ENCODE results near the gene PIK3CG.

The PIK3CG gene

GRCh38 chr7:106890952-106891351, 25.9 kb downstream of the PIK3CG start:
- no peak overlapping the region for H2AFZ ChIP-seq (ENCODE audit: low read length)
- no peaks in the 10 kb centered on the region for H3K9me2 ChIP-seq (ENCODE audit: low read depth, low read length)
- TF ChIP-seq CTCF (IDR thresholded peaks at IDR 0.05; ENCODE audit: low read length), result no peak
- no peak for TF ChIP-seq EZH2 (IDR thresholded peaks at IDR 0.05; ENCODE audit: borderline replicate concordance, low read length)
- peaks cover 82% of the 10 kb centered on the region for H3K36me3 ChIP-seq (ENCODE audit: insufficient read depth, low read length)
- H3K9me3 ChIP-seq (ENCODE audit: low read length), result no peaks in the 10 kb centered on the region
- H3K27me3 ChIP-seq (ENCODE audit: insufficient read depth, low read length), result no peaks in the 10 kb centered on the region
- peaks cover 14% of the 10 kb centered on the region for H3K4me1 ChIP-seq (ENCODE audit: insufficient read depth, low read length, severe bottlenecking)
- no peak overlapping the region for H3K4me2 ChIP-seq (ENCODE audit: low read length)
- no peaks in the 10 kb centered on the region for H4K20me1 ChIP-seq (ENCODE audit: insufficient read depth, low read length)
- no peaks in the 10 kb centered on the region for H3F3A ChIP-seq (ENCODE audit: insufficient read depth, low read length)
- no peak overlapping the region for H3K27ac ChIP-seq (ENCODE audit: low read depth, low read length, poor library complexity, severe bottlenecking)
- no peaks in the 10 kb centered on the region for H3K79me2 ChIP-seq (ENCODE audit: insufficient read depth, low read length)
- H3K4me3 ChIP-seq (ENCODE audit: low read depth, low read length, poor library complexity, severe bottlenecking), result no peak overlapping the region
- no peak overlapping the region for H3K9ac ChIP-seq (ENCODE audit: low read length)

DNA sequence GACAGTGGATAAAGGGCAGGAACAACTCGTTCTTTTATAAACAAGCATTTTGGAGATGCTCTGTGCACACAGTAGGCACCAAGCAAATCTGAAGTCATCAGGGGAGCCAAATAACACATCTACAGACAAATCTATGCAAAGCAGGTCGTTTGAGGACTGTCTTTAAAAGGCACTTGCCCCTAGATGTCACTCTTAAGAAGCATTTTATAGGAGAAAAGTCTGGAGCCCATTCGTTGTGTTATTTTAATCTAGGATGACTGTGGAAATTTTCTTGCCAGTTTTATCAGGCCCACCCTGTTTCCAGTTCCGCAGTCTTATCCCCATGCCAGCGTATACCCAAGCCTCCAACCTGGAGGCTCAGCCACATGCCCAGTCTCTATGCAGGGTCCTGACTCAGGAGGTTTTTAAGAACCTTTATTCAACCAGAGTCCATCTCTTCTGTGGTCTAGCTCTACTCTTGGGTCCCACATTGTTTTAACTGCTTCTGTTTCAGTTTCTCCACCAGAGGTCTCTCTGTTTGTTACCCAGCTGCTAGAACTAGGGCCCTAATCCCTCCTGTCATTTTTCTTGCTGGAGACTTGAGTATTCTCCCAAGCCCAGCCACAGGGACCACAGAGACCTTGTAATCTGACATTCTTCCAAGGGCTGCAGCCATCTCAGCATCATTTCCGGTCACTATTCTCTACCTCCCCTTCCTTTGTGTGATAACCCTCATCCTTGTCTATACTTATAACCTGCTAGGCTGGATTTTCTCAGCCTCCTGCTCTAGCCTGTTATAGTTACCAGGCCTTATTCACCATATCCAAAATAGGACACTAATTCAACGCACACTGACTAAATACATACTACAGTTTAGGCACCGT, 26.7 kb downstream of the PIK3CG start:
- Histone ChIP-seq H3K27me3 (ENCODE audit: insufficient read depth, low read length) (no peaks in the 10 kb centered on the region), H3K27ac (ENCODE audit: low read depth, low read length, poor library complexity, severe bottlenecking) (no peak overlapping the region), H4K20me1 (ENCODE audit: insufficient read depth, low read length) (no peaks in the 10 kb centered on the region), H2AFZ (ENCODE audit: low read length) (no peak overlapping the region), H3K9ac (ENCODE audit: low read length) (no peak overlapping the region), H3K4me1 (ENCODE audit: insufficient read depth, low read length, severe bottlenecking) (peaks cover 14% of the 10 kb centered on the region), H3K9me2 (ENCODE audit: low read depth, low read length) (no peaks in the 10 kb centered on the region), H3F3A (ENCODE audit: insufficient read depth, low read length) (no peaks in the 10 kb centered on the region), H3K79me2 (ENCODE audit: insufficient read depth, low read length) (no peaks in the 10 kb centered on the region), H3K9me3 (ENCODE audit: low read length) (no peaks in the 10 kb centered on the region), H3K36me3 (ENCODE audit: insufficient read depth, low read length) (peaks cover 74% of the 10 kb centered on the region), H3K4me2 (ENCODE audit: low read length) (no peak overlapping the region), H3K4me3 (ENCODE audit: low read depth, low read length, poor library complexity, severe bottlenecking) (no peak overlapping the region)
- TF ChIP-seq CTCF (IDR thresholded peaks at IDR 0.05; ENCODE audit: low read length) (no peak), EZH2 (IDR thresholded peaks at IDR 0.05; ENCODE audit: borderline replicate concordance, low read length) (no peak)

- no peak overlapping the region for H2AFZ ChIP-seq (ENCODE audit: low read length)
Measured at GRCh38 chr7:106893591-106893990, 28.5 kb downstream of the PIK3CG start.

More at GRCh38 chr7:106893591-106893990, 28.5 kb downstream of the PIK3CG start:
- TF ChIP-seq CTCF (IDR thresholded peaks at IDR 0.05; ENCODE audit: low read length) (no peak), EZH2 (IDR thresholded peaks at IDR 0.05; ENCODE audit: borderline replicate concordance, low read length) (no peak)
- Histone ChIP-seq H3K27ac (ENCODE audit: low read depth, low read length, poor library complexity, severe bottlenecking) (no peak overlapping the region), H3K36me3 (ENCODE audit: insufficient read depth, low read length) (peaks cover 73% of the 10 kb centered on the region), H3K4me3 (ENCODE audit: low read depth, low read length, poor library complexity, severe bottlenecking) (no peak overlapping the region), H3K4me1 (ENCODE audit: insufficient read depth, low read length, severe bottlenecking) (peaks cover 14% of the 10 kb centered on the region), H3K4me2 (ENCODE audit: low read length) (no peak overlapping the region), H3K79me2 (ENCODE audit: insufficient read depth, low read length) (no peaks in the 10 kb centered on the region), H4K20me1 (ENCODE audit: insufficient read depth, low read length) (no peaks in the 10 kb centered on the region), H3F3A (ENCODE audit: insufficient read depth, low read length) (no peaks in the 10 kb centered on the region), H3K9ac (ENCODE audit: low read length) (no peak overlapping the region), H3K9me2 (ENCODE audit: low read depth, low read length) (no peaks in the 10 kb centered on the region), H3K27me3 (ENCODE audit: insufficient read depth, low read length) (no peaks in the 10 kb centered on the region), H3K9me3 (ENCODE audit: low read length) (no peaks in the 10 kb centered on the region)
